ENCODE results near the gene GAS6.

The GAS6 gene

DNA sequence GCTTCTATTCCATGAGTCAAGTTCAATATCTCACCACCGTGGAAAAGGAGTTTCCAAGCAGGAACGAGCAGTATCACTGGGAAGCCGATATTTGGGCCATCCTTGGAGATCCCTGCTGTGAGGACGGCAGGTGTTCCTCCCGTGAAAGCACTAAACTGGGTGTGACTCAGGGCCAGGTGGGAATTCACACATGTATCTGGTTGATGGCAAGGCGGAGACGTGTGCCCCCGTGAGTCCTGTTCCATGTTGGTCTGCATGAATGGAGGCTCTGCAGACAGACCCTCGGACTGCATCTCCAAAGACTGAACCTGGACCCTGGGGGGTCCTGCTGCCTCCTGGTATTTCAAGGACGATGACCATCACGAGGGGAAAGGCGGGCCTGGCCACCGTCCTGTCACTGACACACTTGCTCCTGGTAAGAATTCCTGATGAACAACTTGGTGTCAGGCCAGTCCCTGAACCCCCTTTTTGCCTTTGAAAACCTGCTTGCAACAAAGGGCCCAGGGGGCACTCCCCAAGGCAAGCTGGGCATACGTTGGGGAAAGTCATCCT is 22.8 kb upstream of the GAS6 start:
- DNase-seq = no peak

DNA sequence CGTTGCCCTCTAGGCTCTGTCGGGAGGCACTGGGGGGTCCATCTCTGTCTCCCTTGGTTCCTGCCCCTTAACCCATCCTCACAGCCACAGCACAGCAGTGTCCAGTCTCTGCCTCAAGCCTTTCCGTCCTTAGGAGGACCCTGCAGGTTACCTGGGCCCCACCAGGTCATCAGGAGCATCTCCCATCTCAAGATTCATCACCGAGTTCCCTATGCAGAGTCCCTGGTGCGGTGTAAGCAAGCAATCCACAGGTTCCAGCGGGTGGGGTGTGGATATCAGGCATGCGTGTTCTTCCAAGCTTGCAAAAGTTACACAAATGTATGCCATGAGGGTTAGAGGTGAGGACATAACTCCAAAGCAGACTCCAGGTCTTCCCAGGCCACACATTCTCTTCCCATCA is 20.9 kb upstream of the GAS6 start:
- no peak for DNase-seq

DNA sequence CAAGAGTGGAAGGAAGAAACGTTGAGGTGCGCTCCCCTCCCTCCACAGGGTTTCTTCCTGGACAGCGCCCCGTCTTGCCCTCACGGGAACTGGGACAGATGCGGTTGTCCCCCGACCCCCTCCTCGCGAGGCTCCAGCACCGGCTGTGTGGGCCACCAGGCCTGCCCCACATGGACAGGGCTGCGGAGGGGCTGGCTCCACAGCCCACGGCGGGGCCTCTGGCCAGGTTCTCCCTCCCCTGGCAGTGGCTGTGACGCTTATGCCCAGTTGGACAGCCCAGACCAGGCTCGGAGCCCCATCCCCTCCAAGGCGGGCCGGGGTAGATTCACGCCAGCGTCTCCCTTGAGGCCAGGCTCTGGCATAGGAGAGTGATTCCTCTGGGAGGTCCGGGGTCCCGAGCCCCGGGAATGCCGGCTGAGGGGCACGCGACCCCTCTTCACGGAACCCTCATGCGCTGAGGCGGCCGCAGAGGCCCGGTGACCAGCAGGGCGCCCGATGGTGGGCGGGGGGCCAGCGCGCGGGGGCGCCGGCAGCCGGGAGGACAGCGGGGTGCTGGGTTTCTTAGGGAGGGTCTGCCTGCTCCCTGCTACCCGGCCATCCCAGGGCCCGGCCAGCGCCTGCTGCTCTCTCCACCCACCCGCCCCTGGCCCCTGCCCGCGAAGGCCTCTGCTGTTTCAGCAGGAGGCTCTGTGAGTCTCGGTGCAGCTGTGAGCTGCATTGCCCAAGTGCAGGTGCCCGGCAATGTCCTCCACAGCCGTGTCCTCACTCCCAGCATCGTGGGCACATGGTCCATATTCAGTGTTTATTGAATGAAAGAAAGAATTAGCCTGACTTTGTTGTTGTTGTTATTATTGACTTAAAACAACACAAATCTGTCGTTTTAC is 20.3 kb upstream of the GAS6 start:
- no peak for DNase-seq

DNA sequence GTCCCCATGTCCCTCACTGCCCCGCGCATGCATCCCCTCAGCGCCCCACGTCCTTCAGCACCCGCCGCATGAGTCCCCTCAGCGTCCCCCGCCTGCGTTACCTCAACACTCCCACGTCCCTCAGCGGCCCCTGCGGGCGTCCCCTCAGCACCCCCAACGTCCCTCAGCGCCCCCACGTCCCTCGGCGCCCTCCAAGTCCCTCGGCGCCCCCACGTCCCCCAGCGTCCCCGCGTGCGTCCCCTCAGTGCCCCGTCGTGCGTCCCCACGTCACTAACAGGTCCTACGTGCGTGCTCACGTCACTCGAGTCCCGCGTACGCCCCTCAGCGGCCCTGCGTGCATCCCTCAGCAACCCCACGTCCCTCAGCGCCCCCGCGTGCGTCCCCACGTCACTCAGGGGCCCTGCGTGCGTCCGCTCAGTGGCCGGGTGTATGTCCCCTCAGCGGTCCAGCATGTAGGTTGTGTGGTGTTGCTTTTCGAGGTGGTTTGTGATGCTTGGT is 19.5 kb upstream of the GAS6 start:
- DNase-seq = no peak

DNA sequence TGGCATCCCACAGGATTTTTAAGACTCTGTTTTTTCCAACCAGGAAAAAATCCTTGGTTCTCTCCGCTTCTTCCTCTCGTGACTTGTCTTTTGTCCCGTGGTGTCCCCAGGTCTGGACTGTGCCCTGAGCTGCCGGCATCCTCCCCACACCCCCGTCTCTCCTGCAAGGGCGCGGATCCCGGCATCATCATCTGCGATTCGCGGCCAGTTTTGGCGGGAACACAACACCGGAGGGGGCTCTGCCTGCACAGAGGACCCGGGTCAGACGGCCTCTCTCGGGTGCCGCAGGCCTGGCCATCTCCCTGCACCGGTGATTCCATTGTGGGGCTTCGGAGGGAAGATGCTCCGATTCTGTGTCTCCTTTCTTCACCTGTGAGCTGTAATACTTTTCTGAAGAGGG is 18.8 kb upstream of the GAS6 start:
- no peak for DNase-seq

DNA sequence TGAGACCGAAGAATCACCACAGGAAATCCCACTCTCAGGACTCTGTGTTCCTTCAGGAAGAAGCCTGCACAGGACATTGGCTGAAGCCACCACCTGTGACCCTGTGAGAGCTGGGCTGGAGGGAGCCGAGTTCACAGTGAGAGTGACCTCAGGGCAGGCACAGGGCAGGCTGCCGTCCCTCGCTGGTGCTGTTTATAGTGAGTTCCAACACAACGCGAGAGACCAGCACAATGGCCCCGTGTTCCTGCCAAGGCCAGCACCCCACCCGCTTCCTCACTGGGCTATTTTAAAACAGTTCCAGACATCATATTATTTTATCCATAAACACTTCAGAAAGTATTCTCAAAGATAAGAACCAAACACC is 18.4 kb upstream of the GAS6 start:
- DNase-seq = no peak

DNA sequence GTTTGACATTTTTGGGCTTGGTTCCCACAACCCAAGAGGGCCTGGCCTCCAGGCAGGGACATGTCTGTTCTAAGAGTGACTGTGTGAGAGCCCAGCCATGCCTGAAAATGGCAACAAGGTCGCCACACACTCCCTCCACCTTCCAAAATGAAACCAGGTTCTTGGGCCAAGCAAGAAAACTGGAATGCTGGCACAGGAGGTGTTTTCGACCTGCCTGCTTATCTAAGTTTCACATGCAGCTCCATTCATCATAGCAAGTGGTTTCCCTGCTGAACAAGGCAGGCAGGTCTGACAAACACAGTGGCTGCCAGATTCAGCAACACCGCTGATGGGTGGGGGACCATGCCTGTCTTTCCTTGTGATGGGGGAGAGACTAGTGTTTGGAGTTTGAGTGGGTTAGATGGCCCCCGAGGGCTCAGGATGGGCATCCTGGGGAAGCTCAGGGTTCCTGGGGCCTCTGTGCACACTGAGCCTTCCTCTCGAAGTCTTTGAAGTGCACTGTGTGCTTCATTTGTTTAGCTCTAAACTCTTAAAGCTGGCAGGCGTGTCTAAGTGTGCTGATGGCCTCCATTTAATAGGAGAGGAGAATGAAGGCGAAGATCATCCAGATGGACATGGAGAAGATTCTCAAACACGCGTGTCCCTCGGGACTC is 17.9 kb upstream of the GAS6 start:
- no peak for DNase-seq

DNA sequence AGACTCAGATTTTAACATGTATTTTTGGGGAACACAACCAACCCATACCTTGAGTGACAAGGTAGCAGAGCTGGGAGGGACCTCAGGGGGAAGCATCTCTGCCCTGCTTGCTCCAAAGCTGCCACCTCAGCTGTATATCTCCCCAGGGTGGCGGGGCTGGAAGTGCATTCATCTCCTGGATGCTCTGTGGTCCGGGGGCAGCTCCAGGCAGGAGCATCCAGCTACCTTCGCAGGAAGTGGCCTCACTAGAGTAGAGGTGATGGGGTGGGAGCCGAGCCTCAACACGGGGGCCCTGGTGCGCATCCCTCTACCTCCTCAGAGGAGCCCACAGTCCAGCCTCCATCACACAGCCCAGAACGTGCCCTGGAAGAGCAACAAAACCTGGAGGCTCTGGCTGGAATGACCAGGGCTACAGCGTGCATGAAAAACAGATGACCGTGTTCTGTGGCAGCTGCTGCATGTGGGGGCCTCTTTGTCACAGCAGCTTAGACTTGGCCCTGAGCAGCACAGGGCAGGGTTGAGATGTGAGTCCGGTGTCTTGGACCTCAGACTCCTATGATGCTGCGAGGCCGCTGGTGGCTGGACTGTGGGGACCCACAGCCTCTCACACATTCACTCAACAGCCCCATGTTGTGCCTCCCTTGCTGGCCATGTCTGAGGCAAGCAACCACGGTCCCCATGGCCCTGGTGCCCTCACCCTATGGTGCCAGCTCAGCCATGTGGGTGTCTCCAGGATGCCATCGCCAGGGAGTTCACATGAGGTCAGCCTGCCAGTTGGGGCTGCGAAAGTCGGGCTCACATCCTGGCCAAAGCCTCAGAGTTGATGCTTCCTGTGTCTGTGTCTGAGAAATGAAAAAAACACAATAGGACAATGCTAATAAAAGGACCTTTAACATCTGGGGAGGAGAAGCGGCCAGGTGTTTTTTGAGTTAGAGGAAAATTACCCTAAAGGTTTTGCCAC is 17.1 kb upstream of the GAS6 start:
- DNase-seq = peak in 1 of 2 experiments; percentile 7

DNA sequence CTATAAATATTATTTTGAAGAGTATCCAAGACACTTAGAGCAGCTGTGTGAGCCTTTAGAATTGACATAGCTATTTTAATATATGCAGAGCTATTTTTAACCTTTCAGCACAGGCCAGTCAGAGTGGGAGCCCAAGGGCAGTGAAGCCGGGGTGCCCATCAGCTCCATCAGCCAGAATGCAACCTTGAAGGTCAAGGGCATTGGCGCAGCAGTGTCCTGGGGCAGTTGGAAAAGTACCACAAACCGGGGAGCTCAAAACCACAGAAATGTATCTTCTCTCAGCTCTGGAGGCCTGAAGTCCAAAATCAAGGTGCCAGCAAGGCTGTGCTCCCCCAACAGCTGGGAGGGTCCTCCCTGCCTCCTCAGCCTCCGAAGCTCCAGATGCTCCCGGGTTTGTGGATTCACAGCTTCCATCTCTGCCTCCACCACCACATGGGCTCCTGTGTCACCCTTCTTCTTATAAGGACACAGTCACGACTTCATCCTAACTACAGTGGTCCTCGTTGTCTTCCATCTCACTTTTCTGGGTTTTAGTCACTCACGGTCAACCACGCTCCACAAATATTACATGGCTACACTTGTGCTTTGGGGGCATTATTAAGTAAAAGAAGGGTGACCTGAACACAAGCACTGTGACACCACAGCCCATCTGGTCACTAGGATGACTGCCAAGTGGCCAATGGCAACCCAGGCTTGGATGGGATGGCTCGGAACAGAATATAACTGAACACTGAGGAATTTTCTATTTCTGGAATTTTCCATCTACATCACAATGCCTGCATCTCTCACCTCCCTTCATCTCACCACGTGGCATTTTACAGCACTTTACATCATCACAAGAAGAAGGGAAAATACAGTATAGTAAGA is 15.9 kb upstream of the GAS6 start:
- peak in 1 of 2 experiments; percentile 10 for DNase-seq

DNA sequence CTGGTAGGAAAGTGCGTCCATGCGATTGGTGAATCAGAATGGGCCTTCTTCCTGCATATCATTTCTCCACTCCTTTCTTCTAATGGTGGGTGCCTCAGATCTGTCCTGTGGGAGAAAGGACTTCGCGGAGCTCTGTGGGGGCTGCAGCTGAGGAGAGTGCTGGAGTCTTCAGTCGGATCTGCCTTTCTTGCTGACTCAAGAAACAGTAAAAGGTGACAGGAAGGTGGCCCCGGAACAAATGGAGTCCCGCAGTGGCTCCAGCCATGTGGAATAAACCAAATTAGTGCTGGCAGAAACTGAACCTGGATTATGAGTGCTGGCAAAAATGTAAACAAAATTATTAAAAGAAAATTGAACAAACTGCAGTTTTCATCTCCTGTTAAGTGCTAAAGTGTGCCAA is 15.1 kb upstream of the GAS6 start:
- no peak for DNase-seq

DNA sequence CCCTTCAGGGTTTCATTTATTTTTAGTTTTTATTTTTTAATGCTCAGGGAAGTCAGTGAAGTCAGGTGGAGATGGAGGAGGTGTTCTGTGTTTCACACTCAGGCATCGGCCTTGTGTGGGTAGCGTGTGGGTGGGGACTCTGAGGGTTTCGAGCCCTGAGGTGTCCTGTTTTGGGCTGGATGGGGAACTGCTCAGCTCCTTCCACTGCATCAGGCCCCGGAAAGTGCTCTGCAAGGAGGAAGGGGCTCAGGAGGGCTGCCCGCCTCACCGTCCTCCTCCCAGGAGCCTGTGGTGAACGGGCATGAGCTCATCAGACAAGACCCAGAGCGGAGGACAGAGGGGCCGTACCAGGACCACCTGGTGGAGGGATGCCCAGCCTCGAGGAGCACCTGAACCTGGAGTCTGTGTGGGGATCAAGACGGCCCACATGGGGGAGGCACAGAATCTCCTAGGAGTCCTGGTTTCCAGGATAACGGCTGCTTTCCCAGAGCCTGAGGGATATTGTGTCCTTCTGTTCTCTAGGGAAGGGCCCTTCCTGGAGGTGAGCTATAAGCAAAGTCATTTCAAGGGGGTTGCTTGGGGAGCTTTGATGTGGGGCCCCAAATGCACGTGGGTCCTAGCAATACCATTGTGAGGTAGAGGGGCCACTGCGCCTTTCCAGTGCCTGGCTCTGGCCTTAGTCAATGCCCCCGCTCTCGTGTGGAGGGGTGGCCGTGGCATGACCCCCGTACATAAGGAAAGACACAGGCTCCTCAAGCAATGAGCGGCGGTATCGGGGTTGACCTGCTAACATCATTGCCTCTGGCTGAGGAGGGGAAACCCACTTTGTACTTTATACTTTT is 13.5 kb upstream of the GAS6 start:
- DNase-seq = peak in 1 of 2 experiments; percentile 15

DNA sequence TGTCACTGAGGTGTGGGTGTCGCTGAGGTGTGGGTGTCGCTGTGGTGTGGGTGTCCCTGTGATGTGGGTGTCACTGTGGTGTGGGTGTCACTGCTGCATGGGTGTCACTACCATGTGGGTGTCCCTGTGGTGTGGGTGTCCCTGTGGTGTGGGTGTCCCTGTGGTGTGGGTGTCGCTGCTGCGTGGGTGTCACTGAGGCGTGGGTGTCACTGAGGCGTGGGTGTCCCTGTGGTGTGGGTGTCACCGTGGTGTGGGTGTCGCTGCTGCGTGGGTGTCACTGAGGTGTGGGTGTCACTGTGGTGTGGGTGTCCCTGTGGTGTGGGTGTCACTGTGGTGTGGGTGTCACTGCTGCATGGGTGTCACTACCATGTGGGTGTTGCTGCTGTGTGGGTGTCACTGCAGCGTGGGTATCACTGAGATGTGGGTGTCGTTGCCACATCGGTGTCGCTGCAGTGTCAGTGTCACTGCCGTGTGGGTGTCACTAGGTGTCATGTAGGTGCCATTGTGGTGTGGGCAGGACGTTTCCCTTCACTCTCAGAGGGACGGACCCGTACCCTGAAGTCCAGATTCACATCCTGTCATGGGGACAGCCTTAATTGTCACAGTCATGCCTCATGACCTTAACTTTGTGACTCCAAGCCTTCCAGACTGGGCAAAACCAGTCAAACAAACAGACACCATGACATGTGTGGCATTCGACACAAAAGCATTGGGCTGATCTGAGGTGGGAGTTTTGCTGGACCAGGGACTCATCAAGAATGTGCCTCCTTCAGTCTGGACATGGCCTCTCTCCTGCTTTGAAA is 12.7 kb upstream of the GAS6 start:
- peak in 1 of 2 experiments; percentile 15 for DNase-seq

DNA sequence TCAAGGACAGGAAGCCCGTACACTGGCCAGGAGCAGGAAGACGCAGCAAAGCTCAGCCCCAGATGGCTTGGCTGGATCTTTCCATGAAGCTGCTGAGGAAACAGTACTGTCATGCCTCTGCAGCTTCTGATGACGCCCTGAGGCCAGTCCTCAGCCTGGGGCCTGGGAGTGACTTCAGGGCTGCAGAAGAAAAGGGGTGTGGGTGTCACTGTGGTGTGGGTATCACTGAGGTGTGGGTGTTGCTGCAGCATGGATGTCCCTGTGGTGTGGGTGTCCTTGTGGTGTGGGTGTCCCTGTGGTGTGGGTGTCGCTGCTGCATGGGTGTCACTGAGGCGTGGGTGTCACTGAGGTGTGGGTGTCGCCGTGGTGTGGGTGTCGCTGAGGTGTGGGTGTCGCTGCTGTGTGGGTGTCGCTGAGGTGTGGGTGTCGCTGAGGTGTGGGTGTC is 12.0 kb upstream of the GAS6 start:
- DNase-seq = peak in 1 of 2 experiments; percentile 13

DNA sequence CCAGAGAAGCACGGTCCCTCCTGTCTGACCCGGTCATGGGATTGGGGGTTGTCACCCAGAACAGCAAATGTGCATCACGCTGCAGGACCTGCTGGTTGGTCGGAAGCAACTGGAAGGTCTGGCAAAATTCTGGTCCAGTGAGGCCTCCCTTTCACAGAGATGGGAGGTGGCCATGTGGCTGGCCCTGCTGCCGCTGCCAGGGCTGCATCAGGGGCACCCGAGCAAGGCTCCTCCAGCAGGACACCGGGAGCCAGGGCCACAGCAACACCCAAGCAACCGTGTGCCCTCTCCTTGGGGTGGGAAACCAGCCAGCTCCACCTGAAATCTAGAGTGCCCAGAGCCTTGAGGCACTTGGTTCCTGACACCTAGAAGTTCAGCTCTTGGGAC is 11.5 kb upstream of the GAS6 start:
- no peak for DNase-seq

DNA sequence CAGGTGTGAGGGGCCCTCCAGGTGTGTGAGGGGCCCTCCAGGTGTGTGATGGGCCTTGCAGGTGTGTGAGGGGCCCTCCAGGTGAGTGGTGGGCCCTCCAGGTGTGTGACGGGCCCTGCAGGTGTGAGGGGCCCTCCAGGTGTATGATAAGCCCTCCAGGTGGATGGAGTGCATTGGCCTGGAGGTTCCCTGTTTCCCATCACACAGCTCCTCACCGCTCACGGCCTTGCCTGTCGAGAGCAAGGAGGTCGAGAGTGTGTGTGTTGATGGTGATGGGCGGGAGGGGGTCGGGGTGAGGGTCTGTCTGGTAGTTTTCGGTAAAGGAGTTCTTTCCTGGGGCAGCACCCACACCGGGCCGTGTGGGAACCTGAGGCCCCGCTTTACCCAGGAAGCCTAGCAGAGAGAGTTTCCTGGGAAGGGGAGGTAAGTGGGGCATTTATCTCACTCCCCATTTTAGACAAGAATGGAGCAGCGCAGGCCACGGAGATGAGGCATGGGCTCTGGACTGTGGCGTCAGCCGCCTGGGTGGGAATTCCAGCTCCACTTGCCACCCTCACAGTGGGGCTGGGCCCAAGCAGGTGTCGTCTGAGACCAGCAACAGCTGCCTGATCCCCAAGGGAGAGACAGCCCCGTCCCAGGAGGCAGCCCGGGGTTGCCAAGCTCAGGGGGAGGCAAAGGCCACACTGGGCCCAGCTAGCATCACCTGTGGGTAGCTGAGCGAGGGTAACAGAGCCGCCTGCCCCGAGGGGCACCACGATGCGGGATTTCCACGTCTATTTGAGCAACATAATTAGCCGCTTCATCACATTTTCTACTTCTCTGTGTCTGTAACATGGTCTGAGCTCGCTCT is 10.9 kb upstream of the GAS6 start:
- peak in 1 of 2 experiments; percentile 6 for DNase-seq

DNA sequence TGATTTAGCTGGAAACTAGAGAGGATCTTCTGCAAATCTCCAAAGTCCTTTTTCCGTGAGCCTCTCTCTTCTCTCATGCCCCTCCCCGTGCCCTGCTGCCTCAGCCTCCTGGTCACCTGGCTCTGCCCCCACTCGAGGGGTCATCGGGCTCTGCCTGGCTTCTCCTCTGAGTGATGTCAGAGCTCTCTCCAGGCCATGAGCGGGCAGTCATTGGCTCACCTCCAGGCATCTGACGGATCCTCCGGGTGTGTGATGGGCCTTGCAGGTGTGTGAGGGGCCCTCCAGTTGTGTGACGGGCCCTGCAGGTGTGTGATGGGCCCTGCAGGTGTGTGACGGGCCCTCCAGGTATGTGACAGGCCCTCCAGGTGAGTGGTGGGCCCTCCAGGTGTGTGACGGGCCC is 10.3 kb upstream of the GAS6 start:
- no peak for DNase-seq

DNA sequence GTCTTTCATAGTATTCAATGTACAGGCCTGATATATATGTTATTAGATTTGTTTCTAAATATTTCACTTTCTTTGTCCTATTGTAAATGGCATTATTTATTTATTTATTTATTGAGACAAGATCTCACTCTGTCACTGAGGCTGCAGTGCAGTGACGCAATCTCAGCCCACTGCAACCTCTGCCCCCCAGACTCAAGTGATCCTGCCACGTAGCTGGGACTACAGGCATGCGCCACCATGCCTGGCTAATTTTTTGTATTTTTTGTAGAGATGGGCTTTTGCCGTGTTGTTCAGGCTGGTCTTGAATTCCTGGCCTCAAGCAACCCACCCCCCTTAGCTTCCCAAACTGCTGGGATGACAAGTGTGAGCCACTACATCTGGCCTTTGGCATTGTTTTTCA is 5.4 kb upstream of the GAS6 start:
- DNase-seq = peak in 1 of 2 experiments; percentile 6

DNA sequence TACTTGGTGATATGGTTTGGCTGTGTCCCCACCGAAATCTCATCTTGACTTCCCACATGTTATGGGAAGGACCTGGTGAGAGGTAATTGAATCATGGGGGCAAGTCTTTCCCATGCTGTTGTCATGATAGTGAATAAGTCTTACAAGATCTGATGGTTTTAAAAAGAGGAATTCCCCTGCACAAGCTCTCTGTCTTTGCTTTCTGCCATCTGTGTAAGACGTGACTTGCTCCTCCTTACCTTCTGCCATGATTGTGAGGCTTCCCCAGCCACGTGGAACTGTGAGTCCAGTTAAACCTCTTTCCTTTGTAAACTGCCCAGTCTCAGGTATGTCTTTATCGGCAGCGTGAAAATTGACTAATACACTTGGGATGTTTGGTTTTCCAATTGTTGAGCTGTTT is 4.0 kb upstream of the GAS6 start:
- DNase-seq = peak in 1 of 2 experiments; percentile 3

DNA sequence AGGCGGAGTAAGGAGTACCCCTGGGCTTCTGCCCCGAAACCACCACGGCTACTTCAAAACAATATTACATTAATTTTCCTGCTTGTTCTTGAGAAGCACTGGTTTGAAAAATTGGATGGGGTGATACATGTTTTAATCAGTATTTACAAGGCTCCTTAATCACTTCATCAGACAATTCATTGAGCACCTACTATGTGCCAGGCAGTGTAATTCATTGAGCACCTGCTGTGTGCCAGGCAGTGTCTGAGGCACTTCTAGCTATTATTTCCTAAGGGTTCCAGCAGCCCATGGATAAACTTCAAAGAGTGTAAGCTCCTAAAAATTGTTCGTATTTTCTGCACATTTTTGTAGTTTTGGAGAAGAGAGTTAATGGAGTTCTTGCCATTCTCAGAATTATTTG is 1.6 kb upstream of the GAS6 start:
- no peak for DNase-seq
